Myocyte (in vitro differentiated cells): Measurements from ENCODE around the gene AMBRA1. TPM values are rescaled to one million over a fixed set of nuclear protein-coding genes. Genes with fewer than 3 reads are reported as not detected.
"Not testable (repeated sequence)": the region's sequence is repeated elsewhere in the genome, so short reads cannot be mapped to it uniquely, and the experiment has no call there.

Source experiments
- DNase-seq: peaks from one replicate; pipeline ENCODE4 v3.0.0-alpha.2; 2012; ENCODE audit warnings: low read depth
- total RNA-seq: library from RNA; depleted of rRNA; stranded (reverse); fragments of >200 nt; gene quantifications from 2 replicates; pipeline ENCODE4 v1.2.3, GENCODE V29; 2014

Gene AMBRA1
- total RNA-seq, 1 donor from 2014 or later = 18.7 TPM

GRCh38 chr11:46387456-46387855 is 206.4 kb downstream of the AMBRA1 start:
- DNase-seq = no peak

- no peak for DNase-seq
These were observed 207.1 kb downstream of the AMBRA1 start for GRCh38 chr11:46386674-46387073.

- DNase-seq = no peak
These were observed 207.7 kb downstream of the AMBRA1 start for GRCh38 chr11:46386005-46386578.

- DNase-seq = no peak
These were observed 208.4 kb downstream of the AMBRA1 start for GRCh38 chr11:46385169-46386004.

- DNase-seq = no peak
These were observed 209.7 kb downstream of the AMBRA1 start for GRCh38 chr11:46383974-46384701.

- DNase-seq = no peak
These were observed 210.4 kb downstream of the AMBRA1 start for GRCh38 chr11:46383404-46383758.

GRCh38 chr11:46382646-46383403 is 211.0 kb downstream of the AMBRA1 start:
- DNase-seq = no peak

GRCh38 chr11:46381819-46382645 is 211.8 kb downstream of the AMBRA1 start:
- no peak for DNase-seq

GRCh38 chr11:46381048-46381818 is 212.6 kb downstream of the AMBRA1 start, which contains the start of gene MDK:
TSS of gene MDK (plus strand) at chr11:46381669. CDS start at chr11:46382058, 389 bp downstream.
- DNase-seq = no peak

- DNase-seq = no peak
These were observed 213.3 kb downstream of the AMBRA1 start for GRCh38 chr11:46380340-46381047.

GRCh38 chr11:46379482-46380293 is 214.1 kb downstream of the AMBRA1 start:
- not testable (repeated sequence) for DNase-seq

- DNase-seq = no peak
These were observed 214.9 kb downstream of the AMBRA1 start for GRCh38 chr11:46378811-46379481.

GRCh38 chr11:46378296-46378695 is 215.5 kb downstream of the AMBRA1 start:
- DNase-seq = no peak

GRCh38 chr11:46377831-46378230 is 216.0 kb downstream of the AMBRA1 start:
- no peak for DNase-seq

- DNase-seq = no peak
These were observed 216.5 kb downstream of the AMBRA1 start for GRCh38 chr11:46377290-46377689.

- DNase-seq = no peak
These were observed 217.4 kb downstream of the AMBRA1 start for GRCh38 chr11:46376258-46377050.
